OCI-LY7 (cell line): ENCODE measurements around the gene CEACAM4. TPM values are rescaled to one million over a fixed set of nuclear protein-coding genes. Genes with fewer than 3 reads are reported as not detected.

Experiments
- BruUV-seq: library from RNA; stranded (reverse); fragments of 400-500 nt; replicated peaks from 2 replicates; lab custom pipeline; 2021; lab: Mats Ljungman, UMichigan
- CTCF ChIA-PET: fragments of 300-600 bp; sonication (Branson Sonifier 250); formaldehyde crosslinking; loops from one replicate; lab custom pipeline; 2022; ENCODE audit warnings: antibody characterized with exemption; ENCODE audit not compliant: unreplicated experiment; lab: Charles Lee
- POLR2A ChIA-PET: fragments of 300-600 bp; sonication (Branson Sonifier 250); formaldehyde crosslinking; loops from one replicate; lab custom pipeline; 2022; ENCODE audit warnings: antibody characterized with exemption; lab: Charles Lee
- DNase-seq: peaks from one replicate; pipeline ENCODE4 v3.0.0-alpha.2; 2015; ENCODE audit warnings: low spot score
- H2AFZ ChIP-seq: fragments of 200-600 bp; sonication (generic), shearing (Covaris generic); 2 replicates; pipeline ENCODE4 v1.6.1; 2014; ENCODE audit warnings: mild to moderate bottlenecking, antibody characterized with exemption, low read length, moderate library complexity
- H3K27ac ChIP-seq: fragments of 200-600 bp; sonication (generic); 2 replicates; pipeline ENCODE4 v1.5.1; 2014; ENCODE audit warnings: mixed run types, low read depth, mild to moderate bottlenecking, moderate library complexity, low read length, inconsistent platforms; ENCODE audit not compliant: poor library complexity, severe bottlenecking
- H3K36me3 ChIP-seq: fragments of 200-600 bp; sonication (generic); 2 replicates; pipeline ENCODE4 v1.6.1; 2014; ENCODE audit warnings: mild to moderate bottlenecking, antibody characterized with exemption, low read length, moderate library complexity, mixed read lengths; ENCODE audit not compliant: insufficient read depth
- H3K4me1 ChIP-seq: fragments of 200-600 bp; sonication (generic); 2 replicates; pipeline ENCODE4 v1.5.1; 2014; ENCODE audit warnings: mild to moderate bottlenecking, low read length; ENCODE audit not compliant: insufficient read depth, poor library complexity, severe bottlenecking
- H3K4me2 ChIP-seq: fragments of 200-600 bp; sonication (generic); 2 replicates; pipeline ENCODE4 v1.6.1; 2014; ENCODE audit warnings: mild to moderate bottlenecking, low read length
- H3K4me3 ChIP-seq: fragments of 200-600 bp; sonication (generic); 2 replicates; pipeline ENCODE4 v1.5.1; 2014; ENCODE audit warnings: mild to moderate bottlenecking, low read depth, low read length; ENCODE audit not compliant: poor library complexity, severe bottlenecking
- H3K79me2 ChIP-seq: fragments of 200-600 bp; sonication (generic); 2 replicates; pipeline ENCODE4 v1.6.1; 2016; ENCODE audit warnings: low read depth, mild to moderate bottlenecking, low read length, moderate library complexity, mixed read lengths; ENCODE audit not compliant: insufficient read depth
- H3K9me2 ChIP-seq: fragments of 200-600 bp; sonication (generic); 2 replicates; pipeline ENCODE4 v1.6.1; 2016; ENCODE audit warnings: mild to moderate bottlenecking, low read length, mixed read lengths; ENCODE audit not compliant: insufficient read depth
- H3K9me3 ChIP-seq: fragments of 200-600 bp; sonication (generic); 2 replicates; pipeline ENCODE4 v1.6.1; 2014; ENCODE audit warnings: mild to moderate bottlenecking, mixed run types, low read length, mixed read lengths
- H4K20me1 ChIP-seq: fragments of 200-600 bp; sonication (generic); 2 replicates; pipeline ENCODE4 v1.6.1; 2014; ENCODE audit warnings: mild to moderate bottlenecking, antibody characterized with exemption, low read length, moderate library complexity, mixed read lengths; ENCODE audit not compliant: insufficient read depth
- EZH2phosphoT487 ChIP-seq: fragments of 200-600 bp; sonication (generic); IDR thresholded peaks from 2 replicates; pipeline ENCODE4 v1.6.1; 2018; ENCODE audit warnings: low read depth, borderline replicate concordance, mild to moderate bottlenecking, mixed run types, antibody characterized with exemption, low read length, moderate library complexity, mixed read lengths
- intact Hi-C: fragments of 100-400 bp; cut with micrococcal nuclease; formaldehyde crosslinking; loops from one replicate; pipeline ENCODE4 v1.10.0; 2022; ENCODE audit not compliant: unreplicated experiment
- total RNA-seq, 2 experiments: library from RNA; depleted of rRNA in 1 of 2; stranded (reverse); fragments of >200 nt in 1 of 2; shearing (Covaris generic) in 1 of 2; gene quantifications; 2 replicates each; pipeline ENCODE4 v1.2.3, GENCODE V29; 2014 to 2022
- TF ChIP-seq, protein P1 (sequence below): fragments of 200-600 bp; sonication (generic); conservative IDR thresholded peaks from 2 replicates; pipeline ENCODE4 v1.5.1; 2014; ENCODE audit warnings: mild to moderate bottlenecking, antibody characterized with exemption, low read length, moderate library complexity, mixed read lengths

Gene CEACAM4
- total RNA-seq, 2 experiments from 2014 or later = not detected

DNA sequence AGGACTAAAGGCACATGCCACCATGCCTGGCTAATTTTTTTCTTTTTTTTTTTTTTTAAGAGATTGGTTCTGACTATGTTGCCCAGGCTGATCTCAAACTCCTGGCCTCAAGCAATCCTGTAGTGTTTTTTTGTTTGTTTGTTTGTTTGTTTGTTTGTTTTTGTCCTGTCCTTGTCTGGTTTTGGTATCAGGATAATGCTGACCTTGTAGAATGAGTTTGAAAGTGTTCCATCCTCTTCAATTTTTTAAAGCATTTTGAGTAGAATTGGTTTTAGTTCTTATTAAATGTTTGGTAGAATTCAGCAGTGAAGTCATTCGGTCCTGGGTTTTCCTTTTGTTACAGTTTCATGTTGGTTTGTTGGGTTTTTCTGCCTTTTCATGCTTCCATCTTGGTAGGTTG, 19.2 kb downstream of the CEACAM4 start:
- Histone ChIP-seq H4K20me1 (no peaks in the 10 kb centered on the region), H3K36me3 (no peaks in the 10 kb centered on the region), H3K27ac (no peak overlapping the region), H3K4me2 (no peak overlapping the region), H3K4me3 (no peak overlapping the region), H2AFZ (no peak overlapping the region), H3K79me2 (no peaks in the 10 kb centered on the region), H3K9me2 (no peaks in the 10 kb centered on the region), H3K9me3 (no peaks in the 10 kb centered on the region), H3K4me1 (no peaks in the 10 kb centered on the region)
- BruUV-seq = no TSS peak
- ChIA-PET POLR2A (no interaction called here), CTCF (no interaction called here)
- TF ChIP-seq EZH2phosphoT487 = no peak
- TF ChIP-seq, protein P1, sequence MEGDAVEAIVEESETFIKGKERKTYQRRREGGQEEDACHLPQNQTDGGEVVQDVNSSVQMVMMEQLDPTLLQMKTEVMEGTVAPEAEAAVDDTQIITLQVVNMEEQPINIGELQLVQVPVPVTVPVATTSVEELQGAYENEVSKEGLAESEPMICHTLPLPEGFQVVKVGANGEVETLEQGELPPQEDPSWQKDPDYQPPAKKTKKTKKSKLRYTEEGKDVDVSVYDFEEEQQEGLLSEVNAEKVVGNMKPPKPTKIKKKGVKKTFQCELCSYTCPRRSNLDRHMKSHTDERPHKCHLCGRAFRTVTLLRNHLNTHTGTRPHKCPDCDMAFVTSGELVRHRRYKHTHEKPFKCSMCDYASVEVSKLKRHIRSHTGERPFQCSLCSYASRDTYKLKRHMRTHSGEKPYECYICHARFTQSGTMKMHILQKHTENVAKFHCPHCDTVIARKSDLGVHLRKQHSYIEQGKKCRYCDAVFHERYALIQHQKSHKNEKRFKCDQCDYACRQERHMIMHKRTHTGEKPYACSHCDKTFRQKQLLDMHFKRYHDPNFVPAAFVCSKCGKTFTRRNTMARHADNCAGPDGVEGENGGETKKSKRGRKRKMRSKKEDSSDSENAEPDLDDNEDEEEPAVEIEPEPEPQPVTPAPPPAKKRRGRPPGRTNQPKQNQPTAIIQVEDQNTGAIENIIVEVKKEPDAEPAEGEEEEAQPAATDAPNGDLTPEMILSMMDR = no peak
- intact Hi-C loops = no loop called here
- DNase-seq = no peak

- no peak overlapping the region for H3K4me2 ChIP-seq
- H3K4me3 ChIP-seq = no peak overlapping the region
- no peaks in the 10 kb centered on the region for H3K9me2 ChIP-seq
- no peaks in the 10 kb centered on the region for H4K20me1 ChIP-seq
- TF ChIP-seq EZH2phosphoT487 = no peak
- TF ChIP-seq, protein P1 = no peak
- H3K4me1 ChIP-seq = no peaks in the 10 kb centered on the region
- CTCF ChIA-PET = no interaction called here
- POLR2A ChIA-PET = no interaction called here
- no peak for DNase-seq
- H3K27ac ChIP-seq = no peak overlapping the region
- no TSS peak for BruUV-seq
- no peaks in the 10 kb centered on the region for H3K9me3 ChIP-seq
- H3K79me2 ChIP-seq = no peaks in the 10 kb centered on the region
- no peak overlapping the region for H2AFZ ChIP-seq
- intact Hi-C loops = no loop called here
- H3K36me3 ChIP-seq = no peaks in the 10 kb centered on the region
These were observed 20.5 kb downstream of the CEACAM4 start for GRCh38 chr19:41606215-41606837.

- Histone ChIP-seq H3K9me2 (no peaks in the 10 kb centered on the region), H3K27ac (no peak overlapping the region), H2AFZ (no peak overlapping the region), H4K20me1 (no peaks in the 10 kb centered on the region), H3K4me2 (no peak overlapping the region), H3K4me3 (no peak overlapping the region), H3K36me3 (no peaks in the 10 kb centered on the region), H3K4me1 (no peaks in the 10 kb centered on the region), H3K79me2 (no peaks in the 10 kb centered on the region), H3K9me3 (no peaks in the 10 kb centered on the region)
- intact Hi-C loops = no loop called here
- POLR2A ChIA-PET = no interaction called here
- BruUV-seq = no TSS peak
- CTCF ChIA-PET = no interaction called here
- DNase-seq = no peak
- no peak for TF ChIP-seq EZH2phosphoT487
- TF ChIP-seq, protein P1 = no peak
These were observed 22.0 kb downstream of the CEACAM4 start for GRCh38 chr19:41604831-41605230.
